NOMO-1 treated with DMSO at 0.1 percent for 48 hours (cell line): ENCODE data around the gene FAM53A.
"Not testable (repeated sequence)": the region's sequence is repeated elsewhere in the genome, so short reads cannot be mapped to it uniquely, and the experiment has no call there.

Source experiments
- DNase-seq: peaks from one replicate; lab custom pipeline; 2025; ENCODE audit not compliant: unreplicated experiment; lab: John Stamatoyannopoulos, UW

FAM53A gene

GRCh38 chr4:1641671-1642070 is 42.4 kb downstream of the FAM53A start:
- no peak for DNase-seq

GRCh38 chr4:1640716-1641503 is 43.2 kb downstream of the FAM53A start:
- not testable (repeated sequence) for DNase-seq

GRCh38 chr4:1640190-1640589 is 43.9 kb downstream of the FAM53A start:
- no peak for DNase-seq

GRCh38 chr4:1639299-1639868 is 44.7 kb downstream of the FAM53A start:
- no peak for DNase-seq

- DNase-seq: no peak
These were observed 45.2 kb downstream of the FAM53A start for GRCh38 chr4:1638873-1639272.

GRCh38 chr4:1638272-1638598 is 45.9 kb downstream of the FAM53A start:
- no peak for DNase-seq

- no peak for DNase-seq
These were observed 46.4 kb downstream of the FAM53A start for GRCh38 chr4:1637580-1638271.

GRCh38 chr4:1636490-1637211 is 47.5 kb downstream of the FAM53A start:
- no peak for DNase-seq

GRCh38 chr4:1635464-1635863 is 48.6 kb downstream of the FAM53A start:
- no peak for DNase-seq

GRCh38 chr4:1633993-1634392 is 50.1 kb downstream of the FAM53A start:
- DNase-seq: no peak

- no peak for DNase-seq
These were observed 51.7 kb downstream of the FAM53A start for GRCh38 chr4:1632109-1633104.

- DNase-seq: no peak
These were observed 53.0 kb downstream of the FAM53A start for GRCh38 chr4:1631136-1631535.

GRCh38 chr4:1630266-1630665 is 53.8 kb downstream of the FAM53A start:
- no peak for DNase-seq

- DNase-seq: no peak
These were observed 54.4 kb downstream of the FAM53A start for GRCh38 chr4:1629699-1630083.

- DNase-seq: peak; percentile 23
These were observed 55.0 kb downstream of the FAM53A start for GRCh38 chr4:1628892-1629698.

GRCh38 chr4:1627417-1628313 is 56.4 kb downstream of the FAM53A start:
- DNase-seq: no peak

GRCh38 chr4:1626941-1627340 is 57.2 kb downstream of the FAM53A start:
- no peak for DNase-seq

GRCh38 chr4:1626151-1626550 is 58.0 kb downstream of the FAM53A start:
- DNase-seq: no peak
